Skin of body (tissue), 2 donors: ENCODE measurements around the gene LRRN4CL. TPM values are rescaled to one million over a fixed set of nuclear protein-coding genes. Genes with fewer than 3 reads are reported as not detected.
A peak's percentile ranks its signal among the peaks of the same experiment; 100 is the strongest.
"Not testable (repeated sequence)": the region's sequence is repeated elsewhere in the genome, so short reads cannot be mapped to it uniquely, and the experiment has no call there.

Experiments
- DNase-seq: peaks from one replicate; lab custom pipeline; 2025; lab: John Stamatoyannopoulos, UW
- total RNA-seq: library from RNA; depleted of rRNA; stranded (reverse); fragments of >200 nt; gene quantifications from one replicate; pipeline ENCODE4 v1.2.3, GENCODE V29; 2014

LRRN4CL gene
- total RNA-seq, 1 donor from 2014 or later, result 12.7 TPM

GRCh38 chr11:62709247-62710000 lies 20.1 kb upstream of the LRRN4CL start:
- DNase-seq, result peak; percentile 98

- no peak for DNase-seq
Measured at GRCh38 chr11:62708793-62709192, 19.5 kb upstream of the LRRN4CL start.

- no peak for DNase-seq
Measured at GRCh38 chr11:62708392-62708791, 19.1 kb upstream of the LRRN4CL start.

DNA sequence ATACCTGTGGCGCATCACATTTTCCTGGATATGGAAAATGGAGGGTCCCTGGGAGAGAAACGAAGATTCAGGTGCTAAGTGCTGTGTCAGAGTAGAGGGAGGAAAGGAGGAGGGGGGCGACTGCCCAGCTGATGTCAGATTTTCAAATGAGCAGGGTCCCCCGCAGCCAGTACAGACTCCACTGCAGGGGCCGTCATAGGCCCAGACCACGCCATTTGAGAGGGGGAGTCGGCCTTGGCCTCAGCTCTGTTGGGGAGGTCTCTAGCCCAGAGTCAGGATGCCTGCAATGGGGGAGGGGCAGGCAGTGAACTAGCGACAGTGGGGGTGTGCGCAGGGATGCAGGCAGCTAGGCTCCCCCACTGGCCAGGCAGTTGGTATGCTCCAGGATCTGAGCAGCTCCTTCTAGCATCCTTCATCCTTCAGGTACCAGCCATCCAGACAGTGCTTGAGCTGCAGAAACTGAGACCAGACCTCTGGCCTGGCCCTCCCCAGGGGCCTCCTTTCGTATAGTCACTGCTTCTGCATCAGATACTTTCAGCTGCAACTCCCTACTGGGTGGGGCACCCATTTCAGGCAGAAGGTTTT lies 18.0 kb upstream of the LRRN4CL start, which contains the start of the genes BSCL2 and GNG3:
TSS of gene BSCL2 (minus strand) at position 148 of the 585 bp plus-strand sequence. CDS start 229 bp downstream, outside the sequence.
TSS of gene GNG3 (plus strand) at position 400 of the 585 bp plus-strand sequence. CDS start 620 bp downstream, outside the sequence.
- no peak for DNase-seq

DNA sequence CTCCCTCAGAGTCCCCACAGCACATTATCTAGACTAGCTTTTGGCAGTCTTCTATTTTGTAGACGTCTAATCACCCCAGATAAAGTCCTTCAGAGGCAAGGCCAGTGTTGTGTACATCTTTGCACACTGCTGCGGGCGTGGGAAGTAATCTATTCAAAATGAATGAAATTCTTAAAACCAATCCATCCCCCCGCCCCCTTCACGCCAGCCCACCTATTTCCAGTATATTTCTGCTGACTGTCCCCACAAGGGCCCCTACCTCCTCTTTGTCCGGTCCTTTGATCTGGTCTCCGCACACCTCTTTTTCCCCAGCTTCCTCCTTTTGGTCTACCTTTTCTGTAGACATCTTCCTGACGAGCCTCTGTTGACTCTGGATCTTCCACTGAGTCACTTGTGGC lies 17.5 kb upstream of the LRRN4CL start:
- no peak for DNase-seq

GRCh38 chr11:62705880-62706849 lies 16.8 kb upstream of the LRRN4CL start:
- peak; percentile 88 for DNase-seq

- DNase-seq, result no peak
Measured at GRCh38 chr11:62705413-62705812, 16.1 kb upstream of the LRRN4CL start.

DNA sequence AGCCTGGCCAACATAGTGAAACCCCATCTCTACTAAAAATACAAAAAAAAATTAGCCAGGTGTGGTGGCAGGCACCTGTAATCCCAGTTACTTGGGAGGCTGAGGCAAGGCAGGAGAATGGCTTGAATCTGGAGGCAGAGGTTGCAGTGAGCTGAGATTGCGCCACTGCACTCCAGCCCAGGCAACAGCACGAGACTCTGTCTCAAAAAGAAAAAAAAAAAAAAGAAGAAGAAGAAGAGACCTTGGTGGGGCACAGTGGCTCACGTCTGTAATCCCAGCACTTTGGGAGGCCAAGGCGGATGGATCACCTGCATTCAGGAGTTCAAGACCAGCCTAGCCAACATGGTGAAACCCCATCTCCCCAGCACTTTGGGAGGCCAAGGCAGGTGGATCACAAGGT lies 14.6 kb upstream of the LRRN4CL start:
- DNase-seq, result not testable (repeated sequence)

- no peak for DNase-seq
Measured at GRCh38 chr11:62702246-62702645, 12.9 kb upstream of the LRRN4CL start.

DNA sequence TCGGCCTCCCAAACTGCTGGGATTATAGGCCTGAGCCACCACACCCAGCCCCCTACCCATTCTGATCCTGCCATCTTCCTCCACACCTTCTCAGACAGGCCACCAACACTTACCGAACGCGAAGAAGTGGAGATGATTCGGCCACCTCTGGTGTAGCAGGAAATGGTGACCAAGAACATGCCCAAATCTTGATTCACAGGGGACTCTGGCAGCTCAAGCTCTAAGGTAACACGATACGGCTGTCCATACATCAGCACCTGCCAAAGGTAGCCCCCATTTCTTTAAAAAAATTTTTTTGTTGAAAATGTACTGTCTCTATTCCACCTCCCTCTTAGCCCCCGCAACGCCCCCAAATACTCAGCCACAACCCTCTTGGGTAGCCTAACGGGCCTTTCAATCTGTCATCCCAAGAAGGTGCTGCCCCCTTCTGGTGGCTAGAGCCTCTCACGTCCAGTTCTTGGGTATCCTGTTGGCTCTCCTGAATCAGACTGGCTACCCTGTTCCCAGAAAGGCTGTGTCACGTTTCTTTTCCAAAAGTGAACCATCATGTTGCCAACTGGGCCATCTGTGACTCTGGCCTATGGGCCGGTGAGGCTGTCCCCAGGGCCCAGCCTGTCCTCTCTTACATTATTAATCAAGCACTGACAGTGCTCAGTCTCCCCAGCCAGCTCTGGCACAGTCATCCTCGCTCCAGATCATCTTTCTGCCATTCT lies 5.3 kb upstream of the LRRN4CL start:
- peak; percentile 25 for DNase-seq

GRCh38 chr11:62693624-62694023 lies 4.3 kb upstream of the LRRN4CL start:
- DNase-seq, result not testable (repeated sequence)

GRCh38 chr11:62688491-62688890 lies 839 bp downstream of the LRRN4CL start:
- DNase-seq, result peak; percentile 63

GRCh38 chr11:62687508-62688396 lies 1.6 kb downstream of the LRRN4CL start:
- no peak for DNase-seq

GRCh38 chr11:62682518-62682917 lies 6.8 kb downstream of the LRRN4CL start:
- no peak for DNase-seq

DNA sequence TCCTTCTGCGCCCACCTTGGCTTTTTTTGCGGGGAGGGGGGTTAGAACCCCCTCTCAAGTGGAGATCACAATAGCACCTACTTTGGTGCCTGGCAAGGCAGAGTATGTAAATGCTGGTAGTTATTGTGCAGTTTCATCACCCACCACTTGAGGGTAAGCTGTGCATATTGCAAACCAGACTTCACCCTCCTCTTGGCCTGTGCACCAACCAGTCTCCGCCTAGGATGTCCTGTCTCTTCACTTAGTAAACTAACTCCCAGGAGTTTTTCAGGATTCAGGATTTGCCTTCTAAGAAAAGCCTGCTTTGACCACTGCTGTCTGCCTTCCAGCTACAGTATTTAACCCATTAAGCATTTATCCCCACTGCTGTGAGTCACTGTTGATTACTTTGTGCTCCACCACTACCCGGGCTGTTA lies 8.5 kb downstream of the LRRN4CL start:
- peak; percentile 76 for DNase-seq

GRCh38 chr11:62678770-62679696 lies 10.3 kb downstream of the LRRN4CL start, which contains the start of gene UBXN1:
UBXN1 (minus strand) TSS chr11:62679073; CDS start chr11:62678923, 150 bp downstream.
- DNase-seq, result peak; percentile 92

DNA sequence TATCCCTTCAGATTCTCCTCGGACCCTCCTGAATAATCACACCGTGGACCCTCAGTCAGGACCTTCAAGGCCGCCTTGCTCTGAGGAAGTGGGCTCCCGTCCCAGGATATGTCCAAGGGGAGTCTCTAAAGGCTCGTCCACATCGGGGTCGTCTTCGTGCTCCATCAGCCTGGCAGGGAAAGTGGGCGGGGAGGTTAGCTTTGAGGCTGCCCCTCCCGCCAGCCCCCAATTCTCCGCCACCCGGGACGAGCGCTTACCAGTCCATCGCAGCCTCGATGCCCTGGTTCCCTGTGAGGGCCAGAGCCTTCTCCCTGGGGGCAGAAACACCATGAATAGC lies 10.9 kb downstream of the LRRN4CL start:
- no peak for DNase-seq

- no peak for DNase-seq
Measured at GRCh38 chr11:62677714-62678113, 11.6 kb downstream of the LRRN4CL start.

GRCh38 chr11:62677156-62677555 lies 12.2 kb downstream of the LRRN4CL start:
- DNase-seq, result no peak
